IPS-18a (cell line): ENCODE measurements around the gene MESD.

Source experiments
- H3K27ac ChIP-seq: one replicate; pipeline ENCODE4 v1.5.1; 2013; ENCODE audit warnings: low read length
- H3K27me3 ChIP-seq: one replicate; pipeline ENCODE4 v1.6.1; 2013; ENCODE audit warnings: mild to moderate bottlenecking, low read length; ENCODE audit not compliant: control insufficient read depth, insufficient read depth
- H3K36me3 ChIP-seq: one replicate; pipeline ENCODE4 v1.6.1; 2013; ENCODE audit warnings: low read depth, low read length; ENCODE audit not compliant: control insufficient read depth
- H3K4me1 ChIP-seq: one replicate; pipeline ENCODE4 v1.6.1; 2013; ENCODE audit warnings: low read depth, low read length; ENCODE audit not compliant: control insufficient read depth
- H3K4me3 ChIP-seq: one replicate; pipeline ENCODE4 v1.5.1; 2013; ENCODE audit warnings: low read length
- H3K9ac ChIP-seq: one replicate; pipeline ENCODE4 v1.6.1; 2013; ENCODE audit warnings: mild to moderate bottlenecking, low read length, moderate library complexity
- H3K9me3 ChIP-seq: one replicate; pipeline ENCODE4 v1.6.1; 2013; ENCODE audit warnings: low read depth, low read length; ENCODE audit not compliant: control insufficient read depth

The MESD gene

GRCh38 chr15:80911821-80912220, 77.8 kb downstream of the MESD start:
- Histone ChIP-seq H3K36me3 (no peaks in the 10 kb centered on the region), H3K27ac (no peak overlapping the region), H3K9me3 (no peaks in the 10 kb centered on the region), H3K4me3 (no peak overlapping the region), H3K9ac (no peak overlapping the region), H3K27me3 (no peaks in the 10 kb centered on the region), H3K4me1 (peaks cover 7% of the 10 kb centered on the region)

GRCh38 chr15:80906159-80906766, 83.4 kb downstream of the MESD start:
- H3K9ac ChIP-seq: no peak overlapping the region
- H3K36me3 ChIP-seq: no peaks in the 10 kb centered on the region
- no peaks in the 10 kb centered on the region for H3K9me3 ChIP-seq
- H3K4me3 ChIP-seq: no peak overlapping the region
- H3K27me3 ChIP-seq: no peaks in the 10 kb centered on the region
- no peaks in the 10 kb centered on the region for H3K4me1 ChIP-seq
- H3K27ac ChIP-seq: no peak overlapping the region

- H3K4me3 ChIP-seq: no peak overlapping the region
- H3K4me1 ChIP-seq: no peaks in the 10 kb centered on the region
- H3K36me3 ChIP-seq: no peaks in the 10 kb centered on the region
- no peak overlapping the region for H3K27ac ChIP-seq
- no peaks in the 10 kb centered on the region for H3K9me3 ChIP-seq
- no peak overlapping the region for H3K9ac ChIP-seq
- no peaks in the 10 kb centered on the region for H3K27me3 ChIP-seq
Observed at GRCh38 chr15:80904998-80905397, 84.6 kb downstream of the MESD start.

DNA sequence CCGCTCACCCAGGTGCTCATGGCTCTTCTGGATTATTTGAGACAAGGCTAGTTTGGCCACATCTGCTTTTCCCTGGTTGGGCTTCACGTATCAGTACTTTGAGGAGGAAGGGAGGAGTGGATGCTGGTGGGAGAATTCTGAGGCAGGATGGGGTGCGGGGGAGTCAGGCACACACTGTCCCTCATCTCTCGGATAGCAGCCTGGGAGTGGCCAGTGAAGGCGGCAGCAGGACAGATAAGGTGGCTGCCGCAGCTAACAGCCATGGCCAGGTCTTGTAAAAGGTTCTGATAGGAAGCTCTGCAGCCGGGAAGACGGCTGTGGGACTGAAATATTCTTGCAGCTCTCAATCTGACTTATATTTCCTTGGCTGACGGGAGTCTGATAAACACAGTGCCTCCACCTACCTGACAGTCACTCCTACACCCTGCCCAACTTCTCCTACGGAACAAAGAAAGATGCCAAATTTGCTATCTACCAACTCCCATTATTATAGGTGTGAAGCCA, 87.3 kb downstream of the MESD start:
- no peak overlapping the region for H3K27ac ChIP-seq
- no peak overlapping the region for H3K4me3 ChIP-seq
- no peaks in the 10 kb centered on the region for H3K9me3 ChIP-seq
- no peaks in the 10 kb centered on the region for H3K4me1 ChIP-seq
- no peaks in the 10 kb centered on the region for H3K27me3 ChIP-seq
- no peak overlapping the region for H3K9ac ChIP-seq
- no peaks in the 10 kb centered on the region for H3K36me3 ChIP-seq

GRCh38 chr15:80898040-80898439, 91.6 kb downstream of the MESD start:
- H3K9ac ChIP-seq: no peak overlapping the region
- H3K36me3 ChIP-seq: no peaks in the 10 kb centered on the region
- no peak overlapping the region for H3K4me3 ChIP-seq
- H3K9me3 ChIP-seq: no peaks in the 10 kb centered on the region
- no peaks in the 10 kb centered on the region for H3K27me3 ChIP-seq
- no peaks in the 10 kb centered on the region for H3K4me1 ChIP-seq
- H3K27ac ChIP-seq: no peak overlapping the region
